ENCODE data around the gene DLL4.

DLL4 gene

DNA sequence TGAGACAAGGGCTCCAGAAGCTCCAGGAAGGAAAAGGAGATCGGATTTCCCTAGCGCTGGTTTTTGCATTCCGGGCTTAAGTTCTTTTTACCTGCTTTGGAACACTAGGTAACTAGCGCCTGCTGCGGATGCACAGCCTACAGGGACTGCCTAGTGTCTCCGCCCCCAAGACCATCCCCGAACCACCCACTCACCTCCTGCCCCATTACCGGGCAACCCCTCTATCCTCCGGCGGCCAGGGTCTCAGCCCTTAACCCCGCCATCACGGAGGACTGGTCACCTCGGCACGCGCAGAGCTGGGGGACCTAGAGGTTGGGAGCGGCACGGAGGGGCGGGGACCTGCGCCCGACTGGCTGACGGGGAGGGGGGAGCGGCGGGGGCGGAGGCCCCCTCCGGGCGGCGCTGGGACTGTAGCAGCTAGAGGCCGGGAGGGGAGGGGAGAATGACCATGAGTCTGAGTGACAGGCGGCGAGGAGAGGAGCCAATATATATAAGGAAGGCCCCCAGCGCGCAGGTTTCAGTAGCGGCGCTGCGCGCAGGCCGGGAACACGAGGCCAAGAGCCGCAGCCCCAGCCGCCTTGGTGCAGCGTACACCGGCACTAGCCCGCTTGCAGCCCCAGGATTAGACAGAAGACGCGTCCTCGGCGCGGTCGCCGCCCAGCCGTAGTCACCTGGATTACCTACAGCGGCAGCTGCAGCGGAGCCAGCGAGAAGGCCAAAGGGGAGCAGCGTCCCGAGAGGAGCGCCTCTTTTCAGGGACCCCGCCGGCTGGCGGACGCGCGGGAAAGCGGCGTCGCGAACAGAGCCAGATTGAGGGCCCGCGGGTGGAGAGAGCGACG, at the start of gene DLL4:
Gene DLL4, plus strand, starts transcription at position 520 of the 839 bp plus-strand sequence. CDS start 329 bp downstream, outside the sequence.
- DNase-seq: peak; percentile 77

DNA sequence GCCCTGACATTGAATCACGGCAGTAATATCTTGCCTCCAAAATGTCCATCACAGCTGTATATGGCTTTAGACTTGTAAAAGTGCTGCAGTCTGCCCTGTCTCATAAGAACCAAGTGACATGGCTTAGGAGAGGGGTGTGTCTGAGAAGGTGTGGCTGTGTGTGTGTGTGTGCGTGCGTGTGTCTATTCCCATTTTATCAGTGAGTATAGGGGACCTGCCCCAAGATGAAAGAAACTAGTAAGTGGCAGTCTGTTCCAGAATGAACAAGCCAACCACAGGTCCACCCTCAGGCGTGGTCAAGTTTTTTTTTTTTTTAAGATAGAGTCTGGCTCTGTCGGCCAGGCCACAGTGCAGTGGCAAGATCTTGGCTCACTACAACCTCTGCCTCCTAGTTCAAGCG, 49.5 kb upstream of the DLL4 start:
- no peak for DNase-seq

DNA sequence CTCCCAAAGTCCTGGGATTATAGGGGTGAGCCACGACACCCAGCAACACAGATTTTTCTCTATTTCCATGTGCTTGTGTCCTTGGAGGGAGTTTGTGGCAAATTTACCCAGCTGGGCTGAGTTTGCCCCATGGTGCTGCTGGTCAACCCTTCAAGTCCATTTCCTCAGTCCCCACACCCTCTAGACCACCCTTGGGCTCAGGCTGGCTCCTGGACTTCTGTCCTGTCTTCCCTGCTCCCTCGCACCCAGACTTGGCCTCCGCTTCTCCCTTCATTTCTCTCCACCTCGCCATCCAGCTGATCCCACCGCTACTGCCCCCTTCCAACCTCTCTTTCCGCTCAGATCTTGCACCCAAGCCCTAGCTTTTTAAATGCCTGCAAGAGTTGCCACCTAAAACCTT, 47.8 kb upstream of the DLL4 start:
- DNase-seq: no peak

DNA sequence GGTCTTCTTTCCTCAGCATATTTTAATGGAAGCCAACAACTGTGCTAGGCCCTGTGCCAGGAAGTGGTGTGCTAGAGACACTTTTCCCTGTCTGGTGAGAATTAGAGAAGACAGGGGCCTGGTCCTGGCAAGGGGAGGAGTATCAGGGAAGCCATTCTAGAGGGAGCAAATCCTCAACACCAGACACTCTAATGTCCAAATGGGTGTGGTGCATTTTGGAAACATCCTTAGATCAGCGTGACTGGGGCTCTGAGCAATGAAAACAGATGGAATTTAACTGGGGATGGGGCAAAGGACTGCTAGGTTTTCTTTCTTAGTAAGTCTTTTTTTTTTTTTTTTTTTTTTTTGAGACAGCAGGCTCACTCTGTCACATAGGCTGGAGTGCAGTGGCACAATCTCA, 42.6 kb upstream of the DLL4 start:
- DNase-seq: no peak

DNA sequence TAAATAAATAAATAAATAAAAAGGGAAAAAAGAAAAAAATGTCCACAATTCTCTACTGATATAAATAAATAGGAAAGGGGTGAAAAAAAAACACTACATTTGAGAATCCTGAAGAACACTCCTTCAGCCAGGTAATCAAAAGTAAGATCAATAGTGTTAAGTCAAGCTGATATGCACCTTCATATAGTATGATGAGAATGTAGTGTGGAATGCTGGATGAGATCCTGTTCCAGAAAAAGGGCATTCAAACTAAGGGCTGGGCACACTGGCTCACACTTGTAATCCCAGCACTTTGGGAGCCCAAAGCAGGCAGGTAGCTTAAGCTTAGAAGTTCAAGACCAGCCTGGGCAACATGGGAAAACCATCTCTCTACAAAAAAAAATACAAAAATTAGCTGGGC, 40.0 kb upstream of the DLL4 start:
- no peak for DNase-seq

DNA sequence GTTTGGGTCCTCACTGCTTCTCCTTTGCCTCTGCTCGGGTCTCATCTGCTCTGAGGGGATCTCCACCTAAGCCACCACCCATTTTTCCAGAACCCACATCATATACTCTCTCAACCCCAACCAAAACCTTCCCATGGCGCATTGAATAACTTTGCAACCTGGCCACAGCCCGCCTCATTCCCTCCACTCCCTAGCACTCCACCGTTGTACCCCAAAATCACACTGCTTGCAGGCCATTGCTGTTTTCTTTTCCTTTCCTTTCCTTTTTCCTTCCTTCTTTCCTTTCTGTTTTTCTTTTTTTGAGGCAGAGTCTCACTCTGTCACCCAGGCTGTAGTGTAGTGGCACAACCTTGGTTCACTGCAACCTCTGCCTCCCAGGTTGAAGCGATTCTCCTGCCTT, 38.0 kb upstream of the DLL4 start:
- DNase-seq: no peak

DNA sequence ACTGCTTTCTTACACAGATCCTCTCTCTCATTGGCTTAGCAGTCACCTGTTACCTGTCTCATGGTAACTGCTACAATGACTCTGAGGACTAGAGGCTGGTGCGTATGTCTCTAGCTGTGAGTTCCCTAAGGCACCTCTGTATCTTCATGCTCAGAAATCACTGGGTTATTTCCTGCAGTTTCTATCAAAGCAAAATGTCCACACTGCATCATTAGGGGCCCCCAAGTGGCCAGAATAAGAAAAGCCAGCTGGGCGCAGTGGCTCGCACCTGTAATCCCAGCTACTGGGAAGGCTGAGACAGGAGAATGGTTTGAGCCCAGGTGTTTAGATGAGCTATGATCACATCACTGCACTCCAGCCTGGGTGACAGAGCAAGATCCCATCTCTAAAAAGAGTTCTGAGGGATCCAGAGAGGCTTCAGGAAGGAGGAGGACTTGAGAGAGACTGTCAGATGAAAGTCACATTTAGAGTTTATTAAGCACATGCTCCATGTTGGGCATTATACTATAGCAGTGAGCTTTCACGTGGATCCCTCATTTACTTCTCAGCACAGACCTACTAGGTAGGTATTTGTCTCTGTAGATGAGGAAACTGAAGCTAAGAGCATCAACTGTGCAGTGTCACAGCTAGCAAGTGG, 37.2 kb upstream of the DLL4 start:
- DNase-seq: no peak

DNA sequence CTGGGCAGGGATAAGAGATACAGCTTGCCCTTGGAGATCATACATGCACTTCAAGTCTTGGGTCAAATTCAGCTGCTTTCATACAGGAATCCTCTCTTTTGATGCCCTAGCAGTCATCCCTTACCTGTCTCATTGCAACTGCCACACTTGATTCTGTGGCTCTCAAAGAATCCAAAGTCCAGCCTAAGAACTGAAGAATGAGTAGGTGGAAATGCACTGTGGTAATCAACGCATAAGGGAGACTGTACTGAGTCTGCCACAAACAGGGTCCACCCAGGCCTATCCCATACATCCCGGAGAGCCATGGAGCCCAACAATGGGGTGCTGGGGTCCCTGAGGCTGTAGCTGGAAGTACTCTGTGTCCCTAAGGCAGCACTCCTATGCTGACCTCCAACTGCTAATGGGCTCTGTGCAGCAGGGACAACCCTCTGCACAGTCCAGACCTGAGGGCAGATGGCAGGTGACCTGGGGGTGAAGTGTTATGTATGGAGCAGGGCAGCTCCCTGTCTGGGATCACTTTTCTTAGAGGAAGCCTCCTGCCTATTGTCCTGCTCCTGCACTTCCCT, 36.6 kb upstream of the DLL4 start:
- DNase-seq: no peak

DNA sequence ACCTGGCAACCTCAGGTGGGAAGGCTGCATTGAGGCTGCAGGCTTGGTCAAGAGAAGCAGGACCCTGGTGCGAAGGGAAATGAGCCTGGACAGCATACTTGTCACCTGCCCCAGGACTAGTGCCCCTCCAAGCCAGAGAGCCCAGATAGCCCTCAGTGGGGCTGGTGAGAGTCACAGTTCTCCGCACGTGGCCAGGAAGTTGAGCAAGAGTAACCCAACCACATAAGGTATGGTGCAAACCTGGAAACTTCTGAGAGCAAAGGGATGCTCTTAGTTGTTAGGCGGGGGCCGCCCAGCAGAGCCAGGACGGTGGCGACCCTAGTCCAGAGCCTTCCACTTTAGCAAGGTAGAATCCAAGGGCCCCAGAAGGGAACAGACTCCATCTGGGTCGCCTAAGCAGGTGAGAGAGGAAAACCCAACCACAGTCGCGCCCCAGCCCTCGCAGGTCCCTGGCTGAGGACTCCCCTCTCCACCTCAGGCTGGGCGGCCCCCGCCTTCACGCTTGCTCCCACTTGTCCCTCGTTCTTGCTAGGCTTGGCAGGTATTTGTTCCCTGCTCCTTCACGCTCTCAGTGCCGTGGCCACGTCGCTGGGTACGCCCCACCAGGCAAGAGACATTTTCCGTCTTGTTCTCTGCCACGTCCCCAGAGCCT, 36.0 kb upstream of the DLL4 start:
- no peak for DNase-seq

DNA sequence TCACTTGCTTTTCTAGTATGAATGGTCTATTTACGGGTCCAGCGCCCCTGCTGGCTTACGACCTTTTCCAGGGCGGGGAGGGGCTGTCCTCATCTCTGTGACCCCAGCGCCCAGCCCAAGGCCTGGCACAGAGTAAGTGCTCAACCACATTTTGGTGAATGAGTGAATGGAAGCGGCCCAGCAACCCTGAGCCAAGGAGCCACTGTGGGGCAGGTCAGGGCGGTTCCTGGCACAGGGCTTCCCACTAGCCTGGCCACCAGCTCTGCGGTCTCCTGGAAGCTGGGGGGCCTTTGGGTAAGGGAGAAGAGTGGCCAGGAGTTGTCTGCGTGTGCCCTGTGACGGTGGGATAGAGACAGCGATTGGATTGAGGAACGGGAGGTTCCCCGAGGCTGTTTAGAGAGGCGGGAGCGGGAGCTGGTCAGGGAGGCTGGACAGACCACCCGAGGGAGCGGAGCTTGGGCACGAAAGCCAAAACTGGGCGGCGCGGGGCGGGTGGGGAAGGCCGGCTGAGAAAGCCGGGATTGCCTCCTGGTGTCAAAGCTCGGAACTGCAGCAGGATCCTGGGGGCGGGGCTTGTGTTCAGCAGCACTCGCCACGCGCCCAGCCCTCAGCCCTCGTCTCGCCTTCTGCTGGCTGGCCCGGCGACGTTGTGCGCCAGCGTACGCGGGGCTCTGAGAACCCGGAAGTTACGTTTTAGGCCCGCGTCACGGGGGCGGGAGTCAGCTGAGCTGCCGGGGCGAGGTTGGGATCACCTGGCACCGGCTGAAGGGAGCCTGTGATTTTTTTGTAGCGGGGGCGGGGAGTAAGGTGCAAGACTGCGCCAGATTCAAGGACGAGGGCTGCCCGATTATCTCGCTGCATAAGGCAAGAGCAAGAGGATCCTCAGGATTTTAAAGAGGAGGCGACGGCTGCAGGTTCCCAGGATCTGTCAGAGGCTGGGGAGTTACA, 35.1 kb upstream of the DLL4 start, which contains the start of gene VPS18:
Gene VPS18, plus strand, starts transcription at position 718 of the 948 bp plus-strand sequence. CDS start 319 bp downstream, outside the sequence.
- DNase-seq: peak; percentile 99

DNA sequence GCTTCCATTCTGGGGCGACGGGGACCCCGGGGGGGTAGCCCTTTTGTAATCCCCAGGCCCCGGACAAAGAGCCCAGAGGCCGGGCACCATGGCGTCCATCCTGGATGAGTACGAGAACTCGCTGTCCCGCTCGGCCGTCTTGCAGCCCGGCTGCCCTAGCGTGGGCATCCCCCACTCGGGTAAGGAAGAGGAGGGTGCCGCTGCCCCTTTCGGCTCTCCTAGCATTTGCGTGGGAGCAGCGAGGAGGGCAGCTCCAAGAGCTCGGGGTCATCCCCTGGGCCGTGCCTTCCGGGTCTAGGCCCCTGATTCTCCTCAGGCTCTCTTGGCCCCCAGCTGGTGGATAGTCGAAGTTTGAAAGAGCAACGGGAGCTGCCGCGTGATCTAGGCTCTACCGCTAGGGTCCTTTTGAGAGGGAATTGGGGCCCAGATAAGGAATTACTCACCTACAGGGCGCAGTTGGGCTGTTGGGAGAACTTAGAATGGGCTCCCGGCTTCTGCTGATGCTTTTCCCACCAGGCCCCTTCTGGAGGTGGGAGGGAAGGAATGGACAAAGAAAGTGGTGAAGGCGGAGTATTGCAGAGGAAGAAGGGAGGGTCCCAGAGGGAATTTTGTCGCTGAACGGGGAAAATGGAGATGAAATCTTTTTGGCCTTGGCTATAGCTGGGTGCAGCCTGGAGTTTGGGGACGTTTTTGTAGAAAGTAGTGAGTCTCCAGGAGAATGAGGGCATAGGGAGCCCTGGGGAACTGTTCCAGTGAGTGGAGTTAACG, 34.3 kb upstream of the DLL4 start:
- no peak for DNase-seq

DNA sequence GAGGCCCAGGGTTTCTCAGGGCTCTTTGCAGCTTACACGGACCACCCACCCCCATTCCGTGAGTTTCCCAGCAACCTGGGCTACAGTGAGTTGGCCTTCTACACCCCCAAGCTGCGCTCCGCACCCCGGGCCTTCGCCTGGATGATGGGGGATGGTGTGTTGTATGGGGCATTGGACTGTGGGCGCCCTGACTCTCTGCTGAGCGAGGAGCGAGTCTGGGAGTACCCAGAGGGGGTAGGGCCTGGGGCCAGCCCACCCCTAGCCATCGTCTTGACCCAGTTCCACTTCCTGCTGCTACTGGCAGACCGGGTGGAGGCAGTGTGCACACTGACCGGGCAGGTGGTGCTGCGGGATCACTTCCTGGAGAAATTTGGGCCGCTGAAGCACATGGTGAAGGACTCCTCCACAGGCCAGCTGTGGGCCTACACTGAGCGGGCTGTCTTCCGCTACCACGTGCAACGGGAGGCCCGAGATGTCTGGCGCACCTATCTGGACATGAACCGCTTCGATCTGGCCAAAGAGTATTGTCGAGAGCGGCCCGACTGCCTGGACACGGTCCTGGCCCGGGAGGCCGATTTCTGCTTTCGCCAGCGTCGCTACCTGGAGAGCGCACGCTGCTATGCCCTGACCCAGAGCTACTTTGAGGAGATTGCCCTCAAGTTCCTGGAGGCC, 29.5 kb upstream of the DLL4 start:
- DNase-seq: no peak

DNA sequence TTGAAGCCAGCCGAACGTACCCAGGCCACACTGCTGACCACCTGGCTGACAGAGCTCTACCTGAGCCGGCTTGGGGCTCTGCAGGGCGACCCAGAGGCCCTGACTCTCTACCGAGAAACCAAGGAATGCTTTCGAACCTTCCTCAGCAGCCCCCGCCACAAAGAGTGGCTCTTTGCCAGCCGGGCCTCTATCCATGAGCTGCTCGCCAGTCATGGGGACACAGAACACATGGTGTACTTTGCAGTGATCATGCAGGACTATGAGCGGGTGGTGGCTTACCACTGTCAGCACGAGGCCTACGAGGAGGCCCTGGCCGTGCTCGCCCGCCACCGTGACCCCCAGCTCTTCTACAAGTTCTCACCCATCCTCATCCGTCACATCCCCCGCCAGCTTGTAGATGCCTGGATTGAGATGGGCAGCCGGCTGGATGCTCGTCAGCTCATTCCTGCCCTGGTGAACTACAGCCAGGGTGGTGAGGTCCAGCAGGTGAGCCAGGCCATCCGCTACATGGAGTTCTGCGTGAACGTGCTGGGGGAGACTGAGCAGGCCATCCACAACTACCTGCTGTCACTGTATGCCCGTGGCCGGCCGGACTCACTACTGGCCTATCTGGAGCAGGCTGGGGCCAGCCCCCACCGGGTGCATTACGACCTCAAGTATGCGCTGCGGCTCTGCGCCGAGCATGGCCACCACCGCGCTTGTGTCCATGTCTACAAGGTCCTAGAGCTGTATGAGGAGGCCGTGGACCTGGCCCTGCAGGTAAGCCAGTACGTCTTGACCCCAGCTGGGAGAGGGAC, 28.7 kb upstream of the DLL4 start:
- no peak for DNase-seq

DNA sequence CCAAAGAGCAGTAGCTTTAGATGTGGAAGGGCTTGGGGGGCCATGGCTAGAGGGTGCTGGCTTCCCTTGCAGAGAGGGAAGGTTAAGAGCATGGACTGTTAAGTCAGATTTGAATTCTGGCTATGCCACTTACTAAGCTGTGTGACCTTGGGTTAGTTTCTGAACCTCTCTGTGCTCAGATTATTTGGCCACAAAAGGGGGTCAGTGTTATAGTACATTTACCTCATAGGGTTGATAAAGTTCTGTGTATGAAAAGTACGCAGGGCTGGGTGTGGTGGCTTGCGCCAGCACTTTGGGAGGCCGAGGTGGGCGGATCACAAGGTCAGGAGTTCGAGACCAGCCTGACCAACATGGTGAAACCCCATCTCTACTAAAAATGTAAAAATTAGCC, 28.1 kb upstream of the DLL4 start:
- DNase-seq: no peak

DNA sequence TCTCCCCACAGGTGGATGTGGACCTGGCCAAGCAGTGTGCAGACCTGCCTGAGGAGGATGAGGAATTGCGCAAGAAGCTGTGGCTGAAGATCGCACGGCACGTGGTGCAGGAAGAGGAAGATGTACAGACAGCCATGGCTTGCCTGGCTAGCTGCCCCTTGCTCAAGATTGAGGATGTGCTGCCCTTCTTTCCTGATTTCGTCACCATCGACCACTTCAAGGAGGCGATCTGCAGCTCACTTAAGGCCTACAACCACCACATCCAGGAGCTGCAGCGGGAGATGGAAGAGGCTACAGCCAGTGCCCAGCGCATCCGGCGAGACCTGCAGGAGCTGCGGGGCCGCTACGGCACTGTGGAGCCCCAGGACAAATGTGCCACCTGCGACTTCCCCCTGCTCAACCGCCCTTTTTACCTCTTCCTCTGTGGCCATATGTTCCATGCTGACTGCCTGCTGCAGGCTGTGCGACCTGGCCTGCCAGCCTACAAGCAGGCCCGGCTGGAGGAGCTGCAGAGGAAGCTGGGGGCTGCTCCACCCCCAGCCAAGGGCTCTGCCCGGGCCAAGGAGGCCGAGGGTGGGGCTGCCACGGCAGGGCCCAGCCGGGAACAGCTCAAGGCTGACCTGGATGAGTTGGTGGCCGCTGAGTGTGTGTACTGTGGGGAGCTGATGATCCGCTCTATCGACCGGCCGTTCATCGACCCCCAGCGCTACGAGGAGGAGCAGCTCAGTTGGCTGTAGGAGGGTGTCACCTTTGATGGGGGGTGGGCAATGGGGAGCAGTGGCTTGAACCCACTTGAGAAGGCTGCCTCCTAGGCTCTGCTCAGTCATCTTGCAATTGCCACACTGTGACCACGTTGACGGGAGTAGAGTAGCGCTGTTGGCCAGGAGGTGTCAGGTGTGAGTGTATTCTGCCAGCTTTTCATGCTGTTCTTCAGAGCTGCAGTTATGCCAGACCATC, 26.3 kb upstream of the DLL4 start:
- DNase-seq: no peak

DNA sequence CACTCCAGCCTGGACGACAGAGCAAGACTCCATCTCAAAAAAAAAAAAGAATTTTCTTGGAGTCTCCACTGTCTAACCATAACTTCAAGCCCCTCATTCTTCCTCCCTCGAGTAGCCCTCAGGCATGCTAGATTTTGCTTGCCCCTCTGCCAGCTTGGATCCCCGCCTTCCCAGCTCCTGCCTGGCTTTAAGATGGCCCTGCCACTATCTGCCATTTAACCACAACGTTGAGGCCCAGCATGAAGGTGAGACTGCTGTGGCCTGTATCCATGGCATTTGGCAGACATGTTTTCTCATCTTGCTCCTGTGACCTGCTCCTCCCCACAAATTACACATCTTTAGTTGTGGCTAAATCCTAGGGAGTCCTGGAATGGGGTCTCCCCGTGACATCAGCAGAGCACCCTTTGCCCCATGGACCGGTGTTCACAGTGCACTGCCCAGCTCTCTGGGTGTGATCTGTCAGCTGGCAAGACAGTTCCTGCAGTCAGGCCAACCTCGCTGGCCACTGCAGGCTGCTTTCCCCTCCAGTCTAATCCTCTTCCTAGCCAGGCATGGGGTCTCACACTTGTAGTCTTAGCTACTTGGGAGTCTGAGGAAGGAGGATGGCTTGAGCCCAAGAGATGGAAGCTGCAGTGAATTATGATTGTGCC, 24.5 kb upstream of the DLL4 start:
- DNase-seq: peak; percentile 21

DNA sequence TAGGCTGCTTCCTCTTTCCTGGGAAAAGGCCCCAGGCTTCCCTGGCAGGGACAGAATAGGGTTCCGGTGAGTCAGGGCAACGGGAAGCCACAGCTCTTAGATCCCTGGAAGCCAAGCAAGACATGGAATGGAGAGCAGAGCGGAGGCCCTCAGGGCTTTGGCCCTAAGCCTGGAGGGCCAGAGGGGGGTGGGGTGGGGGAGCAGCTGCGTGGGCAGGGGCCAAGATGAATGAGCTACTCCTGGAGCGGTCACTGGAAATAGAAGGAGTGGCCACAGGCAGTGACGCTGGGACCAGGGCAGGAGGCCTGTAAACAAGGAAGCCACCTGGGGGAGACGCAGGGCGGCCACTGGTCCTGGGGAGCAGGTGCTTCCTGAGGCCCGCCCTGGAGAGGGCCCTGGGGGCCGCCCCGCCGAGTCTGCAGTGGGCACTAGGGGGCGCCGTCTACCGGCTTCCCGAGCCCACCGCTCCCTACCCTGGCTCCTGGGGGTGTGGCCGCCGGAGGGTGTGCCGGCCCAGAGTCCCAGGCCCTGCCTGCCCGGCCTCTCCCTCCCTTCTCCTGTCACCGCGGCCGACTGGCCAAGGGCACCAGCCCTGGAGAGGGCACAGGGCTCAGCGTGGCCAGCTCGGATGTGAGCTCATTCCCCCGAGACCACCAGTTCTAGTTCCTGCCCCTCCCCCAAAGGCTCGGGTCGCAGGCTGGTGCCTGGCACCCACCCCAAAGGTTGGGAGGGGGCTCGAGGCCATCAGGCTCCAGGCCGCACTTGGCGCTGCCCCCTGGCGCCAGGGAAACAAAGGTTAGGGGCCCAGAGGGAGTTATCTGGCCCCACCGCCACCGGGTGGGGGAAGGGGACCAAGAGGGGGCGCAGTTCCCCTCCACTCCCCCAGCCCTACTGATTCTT, 22.8 kb upstream of the DLL4 start:
- peak; percentile 94 for DNase-seq
